ENCODE data around the gene TOR3A.

- TF ChIP-seq SRF (IDR thresholded peaks at IDR 0.05; ENCODE audit: low read depth, low read length): no peak
- no peak for TF ChIP-seq TAF1 (IDR thresholded peaks at IDR 0.05; ENCODE audit: low read depth, low read length)
- TF ChIP-seq SIN3A (conservative IDR thresholded peaks at IDR 0.05 in 1 of 2, IDR thresholded peaks at IDR 0.05 in 1 of 2; ENCODE audit: low read depth in 1 of 2, low read length in 2 of 2): no peak
- TF ChIP-seq CBX5 (IDR thresholded peaks at IDR 0.05; ENCODE audit: low read depth, low read length): no peak
- TF ChIP-seq CTCF (IDR thresholded peaks at IDR 0.05; ENCODE audit: control extremely low read depth in 1 of 3, insufficient read depth in 1 of 3, low read depth in 1 of 3, low read length in 3 of 3): no peak
Measured at GRCh38 chr1:179095377-179095776, 13.5 kb downstream of the TOR3A start.

Measured in H1 (cell line).